GM12873 (cell line): Measurements from ENCODE around the gene ZBTB5.

ENCODE experiments used
- TF ChIP-seq, protein P1 (sequence below): IDR thresholded peaks from 2 replicates; pipeline ENCODE4 v1.5.1; 2012; ENCODE audit warnings: low read depth, mild to moderate bottlenecking, moderate library complexity, low read length, control low read depth; ENCODE audit not compliant: insufficient read depth; ENCODE audit errors: missing control alignments

Gene ZBTB5

GRCh38 chr9:37423508-37423907 is 41.7 kb downstream of the ZBTB5 start:
- TF ChIP-seq, protein P1, sequence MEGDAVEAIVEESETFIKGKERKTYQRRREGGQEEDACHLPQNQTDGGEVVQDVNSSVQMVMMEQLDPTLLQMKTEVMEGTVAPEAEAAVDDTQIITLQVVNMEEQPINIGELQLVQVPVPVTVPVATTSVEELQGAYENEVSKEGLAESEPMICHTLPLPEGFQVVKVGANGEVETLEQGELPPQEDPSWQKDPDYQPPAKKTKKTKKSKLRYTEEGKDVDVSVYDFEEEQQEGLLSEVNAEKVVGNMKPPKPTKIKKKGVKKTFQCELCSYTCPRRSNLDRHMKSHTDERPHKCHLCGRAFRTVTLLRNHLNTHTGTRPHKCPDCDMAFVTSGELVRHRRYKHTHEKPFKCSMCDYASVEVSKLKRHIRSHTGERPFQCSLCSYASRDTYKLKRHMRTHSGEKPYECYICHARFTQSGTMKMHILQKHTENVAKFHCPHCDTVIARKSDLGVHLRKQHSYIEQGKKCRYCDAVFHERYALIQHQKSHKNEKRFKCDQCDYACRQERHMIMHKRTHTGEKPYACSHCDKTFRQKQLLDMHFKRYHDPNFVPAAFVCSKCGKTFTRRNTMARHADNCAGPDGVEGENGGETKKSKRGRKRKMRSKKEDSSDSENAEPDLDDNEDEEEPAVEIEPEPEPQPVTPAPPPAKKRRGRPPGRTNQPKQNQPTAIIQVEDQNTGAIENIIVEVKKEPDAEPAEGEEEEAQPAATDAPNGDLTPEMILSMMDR: no peak

GRCh38 chr9:37422289-37423104 is 42.8 kb downstream of the ZBTB5 start, which contains the start of gene GRHPR:
GRHPR (plus strand) TSS chr9:37422696; CDS start chr9:37422751, 55 bp downstream.
- TF ChIP-seq, protein P1: no peak

GRCh38 chr9:37421914-37422288 is 43.3 kb downstream of the ZBTB5 start:
- TF ChIP-seq, protein P1: no peak

GRCh38 chr9:37420271-37421215 is 44.7 kb downstream of the ZBTB5 start:
- TF ChIP-seq, protein P1: no peak

DNA sequence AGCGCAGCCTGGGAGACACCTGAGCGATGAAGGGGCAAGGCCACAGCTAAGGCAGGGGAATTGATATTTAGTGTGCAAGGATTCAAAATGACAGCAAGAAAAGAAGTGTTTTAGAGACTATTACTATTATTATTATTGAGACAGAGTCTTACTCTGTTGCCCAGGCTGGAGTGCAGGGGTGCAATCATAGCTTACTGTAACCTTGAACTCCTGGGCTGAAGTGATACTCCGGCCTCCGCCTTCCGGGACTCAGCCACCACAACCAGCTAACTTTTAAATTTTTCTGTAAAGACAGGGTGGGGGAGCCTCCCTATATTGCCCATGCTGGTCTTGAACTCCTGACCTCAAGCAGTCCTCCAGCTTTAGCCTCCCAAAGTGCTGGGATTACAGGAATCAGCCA is 46.0 kb downstream of the ZBTB5 start:
- TF ChIP-seq, protein P1: no peak

DNA sequence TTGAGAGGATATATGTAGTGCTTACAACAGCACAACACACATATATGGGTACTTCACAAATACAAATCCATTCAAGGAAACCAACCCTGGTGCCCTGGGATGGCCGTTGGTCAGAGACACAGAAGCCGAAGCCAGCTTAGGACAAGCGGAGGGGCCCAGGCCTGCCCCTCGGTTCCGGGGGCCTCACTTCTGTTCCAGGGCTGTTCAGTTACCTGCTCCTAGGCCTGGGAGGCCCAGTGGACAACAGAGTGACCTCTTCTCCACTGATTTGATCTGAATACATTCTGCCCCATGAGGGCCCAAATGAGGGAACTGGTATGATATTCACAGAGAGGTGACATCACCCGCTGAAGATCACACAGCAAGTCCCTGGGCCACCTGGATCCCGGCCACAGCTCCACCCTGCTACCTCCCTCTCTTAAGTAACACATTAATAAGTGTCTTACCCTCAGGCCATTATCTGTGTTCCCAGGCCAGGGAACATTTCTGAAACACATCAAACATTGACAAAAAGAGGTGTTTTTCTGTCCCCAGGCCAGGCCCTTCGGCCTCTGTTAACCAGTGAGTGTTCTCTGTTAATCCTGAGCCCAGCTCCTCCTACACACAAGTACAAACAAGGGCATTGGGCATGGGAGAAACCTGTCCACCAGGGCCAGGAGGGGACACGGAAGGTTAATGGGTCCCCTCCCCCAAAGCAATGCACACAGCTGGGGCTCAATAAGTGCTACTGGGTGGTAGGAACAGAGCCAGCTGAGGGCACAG is 47.2 kb downstream of the ZBTB5 start:
- TF ChIP-seq, protein P1: no peak
